ENCODE measurements around the gene CARM1.
"Not testable (repeated sequence)": the region's sequence is repeated elsewhere in the genome, so short reads cannot be mapped to it uniquely, and the experiment has no call there.

CARM1 gene

GRCh38 chr19:10863107-10863717 lies 8.1 kb upstream of the CARM1 start:
- TF ChIP-seq, protein P1, sequence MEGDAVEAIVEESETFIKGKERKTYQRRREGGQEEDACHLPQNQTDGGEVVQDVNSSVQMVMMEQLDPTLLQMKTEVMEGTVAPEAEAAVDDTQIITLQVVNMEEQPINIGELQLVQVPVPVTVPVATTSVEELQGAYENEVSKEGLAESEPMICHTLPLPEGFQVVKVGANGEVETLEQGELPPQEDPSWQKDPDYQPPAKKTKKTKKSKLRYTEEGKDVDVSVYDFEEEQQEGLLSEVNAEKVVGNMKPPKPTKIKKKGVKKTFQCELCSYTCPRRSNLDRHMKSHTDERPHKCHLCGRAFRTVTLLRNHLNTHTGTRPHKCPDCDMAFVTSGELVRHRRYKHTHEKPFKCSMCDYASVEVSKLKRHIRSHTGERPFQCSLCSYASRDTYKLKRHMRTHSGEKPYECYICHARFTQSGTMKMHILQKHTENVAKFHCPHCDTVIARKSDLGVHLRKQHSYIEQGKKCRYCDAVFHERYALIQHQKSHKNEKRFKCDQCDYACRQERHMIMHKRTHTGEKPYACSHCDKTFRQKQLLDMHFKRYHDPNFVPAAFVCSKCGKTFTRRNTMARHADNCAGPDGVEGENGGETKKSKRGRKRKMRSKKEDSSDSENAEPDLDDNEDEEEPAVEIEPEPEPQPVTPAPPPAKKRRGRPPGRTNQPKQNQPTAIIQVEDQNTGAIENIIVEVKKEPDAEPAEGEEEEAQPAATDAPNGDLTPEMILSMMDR (IDR thresholded peaks at IDR 0.05; ENCODE audit: control extremely low read depth, extremely low read depth, low read depth, missing control alignments) = no peak
- POLR2A ChIA-PET = interaction anchor here (0.6 kb wide), 1 partner anchor 149 kb away, joined by 5 read pairs; no protein-coding TSS in a partner anchor
- CTCF ChIA-PET = interaction anchor here (0.9 to 6.4 kb wide), 22 partner anchors 11 to 447 kb away, joined by 3 to 107 read pairs (median 8); partner anchors contain the start of genes C19orf38, DNM2, QTRT1 and TMED1
- DNase-seq (ENCODE audit: extremely low spot score) = no peak

DNA sequence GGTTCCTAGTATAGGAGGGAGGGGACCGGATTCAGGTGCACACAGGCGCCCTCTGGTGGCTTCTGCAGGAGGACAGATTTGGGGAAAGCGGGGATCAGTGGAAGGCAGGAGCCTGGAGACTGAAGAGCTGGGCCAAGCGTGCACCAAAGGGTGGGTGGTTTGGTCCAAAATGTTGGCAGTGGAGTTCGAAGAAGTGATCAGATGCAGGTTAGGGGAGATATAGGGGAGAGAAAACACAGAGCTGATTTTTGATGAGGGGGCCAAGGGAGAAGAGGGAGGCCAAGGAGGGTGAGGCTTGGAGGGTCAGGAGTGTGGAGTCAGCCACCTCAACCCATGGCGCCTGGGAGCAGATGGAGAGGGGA lies 6.8 kb upstream of the CARM1 start:
- ChIA-PET POLR2A (interaction anchor here (1.1 kb wide), 1 partner anchor 147 kb away, joined by 4 read pairs; no protein-coding TSS in a partner anchor), CTCF (interaction anchor here (0.6 to 6.4 kb wide), 50 partner anchors 9 to 448 kb away, joined by 3 to 107 read pairs (median 4); partner anchors contain the start of genes C19orf38, DNM2, QTRT1 and TMED1)
- DNase-seq (ENCODE audit: extremely low spot score) = peak; percentile 88
- TF ChIP-seq, protein P1 (IDR thresholded peaks at IDR 0.05; ENCODE audit: control extremely low read depth, extremely low read depth, low read depth, missing control alignments) = peak; percentile 93

GRCh38 chr19:10866495-10866894 lies 4.9 kb upstream of the CARM1 start:
- CTCF ChIA-PET = interaction anchor here (0.6 to 6.4 kb wide), 7 partner anchors 8 to 449 kb away, joined by 3 to 107 read pairs (median 6); partner anchors contain the start of genes C19orf38, DNM2 and TMED1
- POLR2A ChIA-PET = no interaction called here
- TF ChIP-seq, protein P1 (IDR thresholded peaks at IDR 0.05; ENCODE audit: control extremely low read depth, extremely low read depth, low read depth, missing control alignments) = no peak
- DNase-seq (ENCODE audit: extremely low spot score) = no peak

GRCh38 chr19:10868872-10869547 lies 2.3 kb upstream of the CARM1 start:
- TF ChIP-seq, protein P1 (IDR thresholded peaks at IDR 0.05; ENCODE audit: control extremely low read depth, extremely low read depth, low read depth, missing control alignments) = no peak
- ChIA-PET CTCF (interaction anchor here (1.7 kb wide), 1 partner anchor 10 kb away, joined by 10 read pairs; no protein-coding TSS in a partner anchor), POLR2A (no interaction called here)
- DNase-seq (ENCODE audit: extremely low spot score) = no peak

GRCh38 chr19:10869872-10870311 lies 1.5 kb upstream of the CARM1 start:
- CTCF ChIA-PET = interaction anchor here (1.0 to 2.3 kb wide), 3 partner anchors 9 to 152 kb away, joined by 3 to 13 read pairs (median 11); partner anchors contain the start of gene DNM2
- POLR2A ChIA-PET; DNase-seq (ENCODE audit: extremely low spot score): not testable (repeated sequence)

- CTCF ChIA-PET = interaction anchor here (0.5 to 2.7 kb wide), 14 partner anchors 9 to 169 kb away, joined by 3 to 13 read pairs (median 4); partner anchors contain the start of genes DNM2, QTRT1, TIMM29 and TMED1
- POLR2A ChIA-PET = interaction anchor here (0.5 to 0.6 kb wide), 2 partner anchors 530 to 688 kb away, joined by 3 read pairs; no protein-coding TSS in a partner anchor
Observed at GRCh38 chr19:10870501-10870954, 825 bp upstream of the CARM1 start.

More at GRCh38 chr19:10870501-10870954, 825 bp upstream of the CARM1 start:
- DNase-seq (ENCODE audit: extremely low spot score) = no peak
- TF ChIP-seq, protein P1 (IDR thresholded peaks at IDR 0.05; ENCODE audit: control extremely low read depth, extremely low read depth, low read depth, missing control alignments) = no peak
